ENCODE results near the gene ATPAF2. TPM values are rescaled to one million over a fixed set of nuclear protein-coding genes. Genes with fewer than 3 reads are reported as not detected.

The ATPAF2 gene
- total RNA-seq, 2 donors from 2014 or later, result 31.4 to 50.8 TPM

- Mint-ChIP-seq H3K9me3 (no peaks in the 10 kb centered on the region), H3K36me3 (ENCODE audit: low read depth) (peaks cover 72% of the 10 kb centered on the region), H3K27me3 (ENCODE audit: insufficient read depth) (no peaks in the 10 kb centered on the region), H3K4me1 (no peaks in the 10 kb centered on the region), H3K4me3 (no peak overlapping the region), H3K27ac (no peak overlapping the region)
- Histone ChIP-seq H3K9me3 (ENCODE audit: control insufficient read depth, low read length) (no peaks in the 10 kb centered on the region), H3K36me3 (ENCODE audit: control insufficient read depth, insufficient read depth, low read length) (peaks cover 78% of the 10 kb centered on the region), H3K9ac (ENCODE audit: extremely low read depth, low read length, poor library complexity, severe bottlenecking) (no peak overlapping the region), H3K27me3 (ENCODE audit: control insufficient read depth, insufficient read depth, low read length, poor library complexity, severe bottlenecking) (no peaks in the 10 kb centered on the region), H3K4me3 (ENCODE audit: low read length) (no peak overlapping the region), H3K4me1 (ENCODE audit: control insufficient read depth, insufficient read depth, low read length) (no peaks in the 10 kb centered on the region), H3K27ac (ENCODE audit: low read depth, low read length) (no peak overlapping the region)
- 91 to 95% methylated on average over 6 of the region's 6 CpGs for WGBS, 2 experiments (ENCODE audit: insufficient coverage in 1 of 2, insufficient read length in 1 of 2)
- TF ChIP-seq, protein P1, sequence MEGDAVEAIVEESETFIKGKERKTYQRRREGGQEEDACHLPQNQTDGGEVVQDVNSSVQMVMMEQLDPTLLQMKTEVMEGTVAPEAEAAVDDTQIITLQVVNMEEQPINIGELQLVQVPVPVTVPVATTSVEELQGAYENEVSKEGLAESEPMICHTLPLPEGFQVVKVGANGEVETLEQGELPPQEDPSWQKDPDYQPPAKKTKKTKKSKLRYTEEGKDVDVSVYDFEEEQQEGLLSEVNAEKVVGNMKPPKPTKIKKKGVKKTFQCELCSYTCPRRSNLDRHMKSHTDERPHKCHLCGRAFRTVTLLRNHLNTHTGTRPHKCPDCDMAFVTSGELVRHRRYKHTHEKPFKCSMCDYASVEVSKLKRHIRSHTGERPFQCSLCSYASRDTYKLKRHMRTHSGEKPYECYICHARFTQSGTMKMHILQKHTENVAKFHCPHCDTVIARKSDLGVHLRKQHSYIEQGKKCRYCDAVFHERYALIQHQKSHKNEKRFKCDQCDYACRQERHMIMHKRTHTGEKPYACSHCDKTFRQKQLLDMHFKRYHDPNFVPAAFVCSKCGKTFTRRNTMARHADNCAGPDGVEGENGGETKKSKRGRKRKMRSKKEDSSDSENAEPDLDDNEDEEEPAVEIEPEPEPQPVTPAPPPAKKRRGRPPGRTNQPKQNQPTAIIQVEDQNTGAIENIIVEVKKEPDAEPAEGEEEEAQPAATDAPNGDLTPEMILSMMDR (conservative IDR thresholded peaks at IDR 0.05), result no peak
- DNase-seq, result no peak
Measured at GRCh38 chr17:18055597-18055996, 16.6 kb upstream of the ATPAF2 start.

- Mint-ChIP-seq H3K27ac (no peak overlapping the region), H3K4me3 (no peak overlapping the region), H3K36me3 (ENCODE audit: low read depth) (peaks cover 44% of the 10 kb centered on the region), H3K9me3 (no peaks in the 10 kb centered on the region), H3K4me1 (peaks cover 24% of the 10 kb centered on the region), H3K27me3 (ENCODE audit: insufficient read depth) (no peaks in the 10 kb centered on the region)
- TF ChIP-seq, protein P1 (conservative IDR thresholded peaks at IDR 0.05), result no peak
- no peak overlapping the region for H3K9ac ChIP-seq (ENCODE audit: extremely low read depth, low read length, poor library complexity, severe bottlenecking)
- peaks cover 4% of the 10 kb centered on the region for H3K9me3 ChIP-seq (ENCODE audit: control insufficient read depth, low read length)
- no peak overlapping the region for H3K4me3 ChIP-seq (ENCODE audit: low read length)
- 88 to 96% methylated on average over 3 of the region's 3 CpGs for WGBS, 2 experiments (ENCODE audit: insufficient coverage in 1 of 2, insufficient read length in 1 of 2)
- H3K27ac ChIP-seq (ENCODE audit: low read depth, low read length), result no peak overlapping the region
- H3K4me1 ChIP-seq (ENCODE audit: control insufficient read depth, insufficient read depth, low read length), result peaks cover 7% of the 10 kb centered on the region
- DNase-seq, result no peak
- H3K36me3 ChIP-seq (ENCODE audit: control insufficient read depth, insufficient read depth, low read length), result peaks cover 82% of the 10 kb centered on the region
- no peaks in the 10 kb centered on the region for H3K27me3 ChIP-seq (ENCODE audit: control insufficient read depth, insufficient read depth, low read length, poor library complexity, severe bottlenecking)
Measured at GRCh38 chr17:18045691-18046350, 6.9 kb upstream of the ATPAF2 start.

- Histone ChIP-seq H3K27ac (ENCODE audit: low read depth, low read length) (no peak overlapping the region), H3K4me3 (ENCODE audit: low read length) (no peak overlapping the region), H3K4me1 (ENCODE audit: control insufficient read depth, insufficient read depth, low read length) (peaks cover 7% of the 10 kb centered on the region), H3K9me3 (ENCODE audit: control insufficient read depth, low read length) (peaks cover 4% of the 10 kb centered on the region), H3K27me3 (ENCODE audit: control insufficient read depth, insufficient read depth, low read length, poor library complexity, severe bottlenecking) (no peaks in the 10 kb centered on the region), H3K36me3 (ENCODE audit: control insufficient read depth, insufficient read depth, low read length) (peaks cover 70% of the 10 kb centered on the region), H3K9ac (ENCODE audit: extremely low read depth, low read length, poor library complexity, severe bottlenecking) (no peak overlapping the region)
- Mint-ChIP-seq H3K9me3 (no peaks in the 10 kb centered on the region), H3K27ac (no peak overlapping the region), H3K4me3 (no peak overlapping the region), H3K36me3 (ENCODE audit: low read depth) (peaks cover 36% of the 10 kb centered on the region), H3K27me3 (ENCODE audit: insufficient read depth) (no peaks in the 10 kb centered on the region), H3K4me1 (peaks cover 30% of the 10 kb centered on the region)
- DNase-seq, result no peak
- TF ChIP-seq, protein P1 (conservative IDR thresholded peaks at IDR 0.05), result no peak
- 89 to 93% methylated on average over 3 of the region's 3 CpGs for WGBS, 2 experiments (ENCODE audit: insufficient coverage in 1 of 2, insufficient read length in 1 of 2)
Measured at GRCh38 chr17:18044609-18045008, 5.6 kb upstream of the ATPAF2 start.
